HG03066 (cell line): ENCODE measurements around the gene THSD4.

Source experiments
- ATAC-seq: cut with Tn5 transposase; IDR thresholded peaks from one replicate; pipeline ENCODE4 v1.9.1; 2021; ENCODE audit warnings: low read depth; ENCODE audit not compliant: unreplicated experiment

The THSD4 gene

GRCh38 chr15:71505962-71506361, 390.7 kb downstream of the THSD4 start:
- ATAC-seq: no peak

DNA sequence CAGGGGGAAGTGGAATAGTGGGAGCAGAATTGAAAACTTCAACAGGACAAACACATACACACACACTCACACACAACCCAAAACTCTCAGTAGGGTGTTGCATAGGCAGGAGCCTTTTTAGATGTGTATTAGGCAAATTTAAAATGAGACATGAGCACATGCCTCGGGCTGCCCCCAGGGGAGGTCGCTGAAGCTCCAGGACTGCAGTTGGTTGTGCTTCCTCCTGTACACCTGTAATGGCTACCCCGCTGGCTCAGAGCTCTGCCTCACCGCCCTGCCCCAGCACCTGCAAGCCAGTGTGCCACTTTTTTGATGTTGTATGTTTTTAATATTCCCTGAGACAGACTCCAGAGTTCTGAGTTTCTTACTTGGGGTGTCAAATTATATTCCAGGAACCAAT, 391.7 kb downstream of the THSD4 start:
- no peak for ATAC-seq

GRCh38 chr15:71508081-71508682, 392.9 kb downstream of the THSD4 start:
- peak; percentile 87 for ATAC-seq

DNA sequence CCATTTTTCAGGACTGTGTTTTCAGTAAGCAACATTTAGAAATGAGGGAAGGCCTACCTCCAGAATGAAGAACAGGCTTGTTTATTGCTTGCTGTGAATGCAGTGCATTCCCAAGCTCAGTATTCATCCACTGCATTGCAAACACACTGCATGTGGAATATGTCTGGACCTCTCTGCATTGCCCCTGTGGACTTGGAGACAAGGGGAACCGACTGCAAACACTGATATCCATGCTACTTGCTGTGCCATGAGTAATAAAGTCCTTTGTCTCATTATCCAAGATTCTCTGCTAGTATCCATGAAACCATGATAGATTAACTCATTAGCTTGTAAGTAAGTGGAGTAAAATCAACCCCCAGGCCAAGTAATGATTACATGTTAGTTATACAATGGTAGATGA, 393.9 kb downstream of the THSD4 start:
- no peak for ATAC-seq

- no peak for ATAC-seq
Measured at GRCh38 chr15:71510763-71511162, 395.5 kb downstream of the THSD4 start.

GRCh38 chr15:71511796-71512681, 396.8 kb downstream of the THSD4 start:
- no peak for ATAC-seq

DNA sequence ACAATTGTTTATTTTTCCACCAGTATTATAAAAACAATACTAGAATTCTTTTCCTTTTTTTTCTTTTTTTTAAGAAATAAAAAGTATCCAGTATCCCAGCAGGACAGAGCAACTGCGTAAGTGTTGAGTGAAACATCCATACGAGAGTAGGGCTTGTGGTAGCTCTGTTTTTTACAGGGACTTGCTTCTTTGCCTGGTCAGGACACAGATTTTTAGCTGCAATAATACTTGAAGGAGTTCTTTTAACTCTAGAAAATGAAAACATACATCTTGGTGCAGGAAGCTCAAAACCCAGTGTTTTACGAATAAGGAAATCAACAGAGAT, 397.4 kb downstream of the THSD4 start:
- ATAC-seq: no peak

DNA sequence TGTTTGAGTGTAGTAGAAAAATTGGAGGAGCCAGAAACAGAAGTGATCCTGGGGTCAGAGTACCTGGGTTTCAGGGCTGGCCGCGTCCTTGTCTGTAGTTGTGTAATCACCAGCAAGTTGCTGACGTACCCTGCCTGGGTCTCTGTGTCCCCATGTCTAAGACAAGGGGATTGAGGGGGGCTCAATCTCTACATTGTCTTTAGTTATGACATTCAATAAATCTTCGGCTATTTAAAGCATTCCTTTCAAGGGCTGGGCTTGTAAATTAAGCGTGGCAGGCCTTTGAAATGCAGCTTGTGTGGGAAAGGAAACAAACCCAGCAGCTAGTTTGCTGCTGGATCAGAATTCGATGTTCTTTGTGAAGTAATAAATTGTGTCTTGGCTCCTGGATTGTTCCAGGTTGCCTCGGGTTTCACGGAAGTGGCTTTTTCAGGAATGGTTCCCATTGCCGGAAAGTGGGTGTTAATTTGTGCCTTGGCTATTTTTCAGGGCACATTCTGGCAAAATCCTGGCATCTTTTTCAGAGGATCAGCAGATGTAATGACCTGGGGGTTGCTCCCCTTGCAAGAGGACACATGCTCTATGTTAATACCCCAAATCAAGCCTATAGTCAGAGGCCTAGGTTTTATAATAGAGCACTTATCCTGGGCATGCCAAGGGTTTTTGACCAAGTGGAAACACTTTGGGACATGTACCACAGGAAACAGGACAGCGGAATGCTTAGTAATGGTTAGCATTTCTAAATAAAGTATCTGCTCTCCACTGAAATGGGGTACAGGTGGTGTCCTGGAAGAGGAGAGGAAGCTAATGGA, 400.3 kb downstream of the THSD4 start:
- ATAC-seq: no peak

- no peak for ATAC-seq
Measured at GRCh38 chr15:71517751-71518150, 402.5 kb downstream of the THSD4 start.

DNA sequence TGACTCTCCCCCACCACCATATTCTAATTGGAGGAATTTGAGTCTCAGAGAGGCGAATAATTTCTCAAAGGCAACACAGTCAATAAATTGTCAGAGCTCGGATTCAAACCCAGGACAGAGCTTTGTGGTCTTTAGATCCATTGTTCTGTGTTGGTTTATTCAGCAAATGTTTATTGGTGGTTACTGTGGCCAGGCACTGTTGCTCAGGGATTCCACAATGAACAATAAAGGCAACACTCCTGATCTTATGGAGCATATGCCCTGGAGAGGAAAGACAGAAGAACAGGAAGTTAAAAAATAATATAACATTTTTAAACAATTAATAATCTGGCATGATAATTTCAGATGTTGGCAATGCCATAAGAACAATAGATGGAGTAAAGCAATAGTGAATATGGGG, 403.4 kb downstream of the THSD4 start:
- ATAC-seq: no peak

DNA sequence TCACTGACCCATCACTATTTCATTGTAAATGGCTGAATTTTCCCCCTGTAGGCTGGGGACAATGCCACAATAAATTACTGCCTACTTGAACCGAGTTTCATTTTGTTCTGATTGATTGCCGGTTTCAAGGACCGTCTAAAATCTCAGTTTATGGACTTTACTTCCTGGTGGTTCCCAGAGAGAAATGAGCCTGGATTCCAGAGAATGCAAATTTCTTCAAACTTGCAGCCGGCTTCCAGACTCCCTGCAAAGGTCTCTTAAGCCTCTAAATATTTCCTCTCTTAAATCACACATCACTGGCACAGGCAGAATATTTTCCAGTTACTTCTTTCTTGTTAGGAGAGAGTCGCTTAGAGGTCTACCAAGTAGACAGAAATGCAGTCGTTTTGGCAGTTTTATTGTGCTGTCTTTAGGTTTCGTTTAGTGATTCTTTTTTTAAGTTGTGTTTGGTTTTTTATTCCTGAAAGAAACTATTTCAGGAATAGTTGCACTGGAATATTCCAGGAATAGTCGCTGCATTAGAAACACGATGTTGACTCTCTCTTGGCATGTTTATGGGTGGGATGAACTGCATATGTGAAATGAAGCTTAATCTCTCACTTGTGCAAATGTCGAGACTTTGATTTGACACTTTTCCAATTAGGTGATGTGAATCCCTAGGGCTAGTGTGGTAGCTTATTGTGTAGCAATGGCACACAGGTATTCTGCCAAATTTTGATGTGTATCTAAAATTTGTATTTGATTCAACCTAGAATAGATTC, 411.0 kb downstream of the THSD4 start:
- no peak for ATAC-seq

DNA sequence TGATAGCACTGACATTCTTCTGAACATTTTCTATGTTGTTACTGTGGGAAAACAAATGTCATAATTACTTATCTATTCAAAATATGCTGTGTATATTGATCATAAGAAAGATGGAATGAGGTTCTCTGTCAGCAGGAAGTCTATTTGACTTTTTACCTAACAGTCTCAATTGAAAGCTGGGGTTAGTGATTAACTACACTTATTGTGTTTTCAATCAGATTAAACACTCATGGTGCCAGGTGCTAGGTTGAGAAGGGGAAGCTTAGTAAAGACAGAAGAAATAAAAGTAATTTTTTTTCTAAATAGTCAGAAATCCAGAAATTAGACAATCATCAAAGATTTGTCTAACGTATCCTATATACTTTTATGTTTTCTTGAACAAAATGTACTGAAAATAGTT, 414.1 kb downstream of the THSD4 start:
- no peak for ATAC-seq

GRCh38 chr15:71530116-71530515, 414.8 kb downstream of the THSD4 start:
- ATAC-seq: no peak

DNA sequence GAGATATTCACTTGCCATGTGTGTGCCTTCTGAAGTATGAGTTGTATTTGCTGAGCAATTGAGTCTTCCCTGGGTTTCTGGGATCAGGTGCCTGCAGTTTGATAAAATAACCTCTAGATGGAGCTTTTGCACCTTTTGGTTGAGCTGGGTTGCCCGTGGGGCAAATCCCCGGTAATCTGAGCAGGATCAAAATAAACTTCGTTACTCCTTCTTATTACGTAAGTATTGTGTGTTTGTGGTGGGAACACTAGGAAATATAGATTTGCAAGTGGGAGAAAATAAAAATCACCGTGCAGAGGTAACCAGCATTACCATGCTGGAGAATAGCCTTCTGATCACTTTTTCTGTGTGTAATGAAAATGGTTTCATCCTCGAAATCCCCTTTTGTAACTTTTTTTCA, 417.7 kb downstream of the THSD4 start:
- ATAC-seq: no peak

- ATAC-seq: no peak
Measured at GRCh38 chr15:71538181-71538580, 422.9 kb downstream of the THSD4 start.

DNA sequence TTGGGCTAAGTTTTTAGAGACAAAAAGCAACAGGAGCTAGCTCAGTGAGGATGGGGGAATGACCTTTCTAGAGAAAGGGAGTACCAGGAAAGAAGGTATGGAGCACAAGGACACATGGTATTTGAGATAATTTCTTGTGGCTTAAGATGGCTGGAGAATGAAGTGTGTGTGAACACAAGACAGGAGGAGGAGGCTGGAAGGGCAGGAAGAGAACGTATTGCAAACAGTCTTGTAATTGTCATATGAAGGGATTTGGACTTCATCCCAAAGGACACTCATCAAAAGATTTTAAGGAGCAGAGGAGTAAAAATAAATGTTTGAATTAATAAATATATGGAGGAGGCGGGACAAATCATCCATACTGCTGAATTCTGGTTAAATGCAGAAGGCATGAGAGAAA, 426.5 kb downstream of the THSD4 start:
- ATAC-seq: no peak

- no peak for ATAC-seq
Measured at GRCh38 chr15:71542836-71543235, 427.6 kb downstream of the THSD4 start.

DNA sequence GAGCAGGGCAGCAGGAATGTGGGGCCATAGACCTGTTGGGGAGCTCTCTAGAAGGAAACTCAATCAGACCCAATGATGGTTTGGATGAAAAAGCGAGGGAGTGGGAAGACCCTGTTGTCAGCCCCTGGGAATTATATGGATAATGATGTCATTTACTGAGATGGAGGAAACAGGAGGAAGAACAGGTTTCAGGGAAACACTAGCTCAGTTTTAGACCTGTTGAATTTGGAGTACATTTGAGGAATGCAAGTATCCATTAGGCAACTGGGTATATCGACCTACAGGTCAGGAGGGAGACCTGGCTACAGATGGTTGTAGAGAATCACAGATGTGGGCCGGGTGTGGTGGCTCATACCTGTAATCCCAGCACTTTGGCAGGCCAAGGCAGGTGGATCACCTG, 428.1 kb downstream of the THSD4 start:
- ATAC-seq: no peak

- ATAC-seq: no peak
Measured at GRCh38 chr15:71545223-71545760, 430.0 kb downstream of the THSD4 start.

- ATAC-seq: no peak
Measured at GRCh38 chr15:71545923-71546322, 430.7 kb downstream of the THSD4 start.

GRCh38 chr15:71547011-71547410, 431.7 kb downstream of the THSD4 start:
- no peak for ATAC-seq
